Measurements from ENCODE around the gene YAF2.

Gene YAF2

GRCh38 chr12:42145552-42146215, 92.4 kb downstream of the YAF2 start:
- DNase-seq = peak in 1 of 51 donors; percentile 27

- no peak for DNase-seq
These were observed 92.9 kb downstream of the YAF2 start for GRCh38 chr12:42145197-42145549.

- DNase-seq = peak; percentile 15 to 93 (median 80)
These were observed 93.4 kb downstream of the YAF2 start, which contains the start of gene GXYLT1 for GRCh38 chr12:42144408-42145196. Gene GXYLT1, minus strand, starts transcription at chr12:42144874. Its CDS starts 228 bp downstream, at chr12:42144646.

GRCh38 chr12:42144158-42144407, 94.0 kb downstream of the YAF2 start:
- peak in 3 of 51 donors; percentile 26 to 36 (median 32) for DNase-seq

GRCh38 chr12:42143452-42144157, 94.4 kb downstream of the YAF2 start:
- DNase-seq = peak in 1 of 51 donors; percentile 32

GRCh38 chr12:42141981-42142606, 96.0 kb downstream of the YAF2 start:
- DNase-seq = no peak

GRCh38 chr12:42140901-42141300, 97.1 kb downstream of the YAF2 start:
- DNase-seq = no peak

GRCh38 chr12:42135259-42135814, 102.7 kb downstream of the YAF2 start:
- no peak for DNase-seq

GRCh38 chr12:42130672-42131402, 107.2 kb downstream of the YAF2 start:
- DNase-seq = peak in 1 of 51 donors; percentile 1

GRCh38 chr12:42129595-42130204, 108.3 kb downstream of the YAF2 start:
- peak in 11 of 51 donors; percentile 1 to 45 (median 20) for DNase-seq

- DNase-seq = no peak
These were observed 109.2 kb downstream of the YAF2 start for GRCh38 chr12:42128888-42129287.

GRCh38 chr12:42128327-42128726, 109.7 kb downstream of the YAF2 start:
- no peak for DNase-seq

- no peak for DNase-seq
These were observed 111.1 kb downstream of the YAF2 start for GRCh38 chr12:42126963-42127362.

GRCh38 chr12:42125388-42125767, 112.7 kb downstream of the YAF2 start:
- DNase-seq = no peak

GRCh38 chr12:42124764-42125387, 113.2 kb downstream of the YAF2 start:
- DNase-seq = no peak

GRCh38 chr12:42119085-42119633, 118.9 kb downstream of the YAF2 start:
- no peak for DNase-seq

GRCh38 chr12:42118136-42118879, 119.7 kb downstream of the YAF2 start:
- no peak for DNase-seq

GRCh38 chr12:42109031-42109430, 129.0 kb downstream of the YAF2 start:
- no peak for DNase-seq
